CD4-positive, alpha-beta T cell (primary cell): ENCODE data around the gene DDX17. TPM values are rescaled to one million over a fixed set of nuclear protein-coding genes. Genes with fewer than 3 reads are reported as not detected.

Source experiments
- ATAC-seq: fragments of 200-7000 bp; cut with Tn5 transposase; one replicate; pipeline ENCODE4 v1.10.0; 2022; ENCODE audit warnings: mild to moderate bottlenecking; ENCODE audit not compliant: poor library complexity
- CTCF ChIA-PET: fragments of 350-600 bp; sonication (Branson Sonifier 250); formaldehyde crosslinking; loops from one replicate; lab custom pipeline; 2021; ENCODE audit warnings: antibody characterized with exemption, inconsistent platforms; lab: Charles Lee
- POLR2A ChIA-PET: fragments of 350-600 bp; sonication (Branson Sonifier 250); formaldehyde crosslinking; loops from one replicate; lab custom pipeline; 2021; ENCODE audit warnings: antibody characterized with exemption, inconsistent platforms; lab: Charles Lee
- DNase-seq, 14 experiments: peaks; one replicate each; pipeline ENCODE4 v3.0.0-alpha.2; 2013 to 2020; ENCODE audit warnings: mixed read lengths in 2 of 14
- H3K27ac ChIP-seq, 2 donors: one replicate each; pipeline versions ENCODE4 v1.5.1 to v1.7.0; 2013; ENCODE audit warnings: low read length in 2 of 2, low read depth in 1 of 2, mild to moderate bottlenecking in 1 of 2
- H3K27me3 ChIP-seq, 2 experiments: 1 replicate in 1 of 2; 2 replicates in 1 of 2; pipeline versions ENCODE4 v1.6.1 to v1.7.0; 2013; ENCODE audit warnings: low read length in 2 of 2, control low read depth in 1 of 2, mild to moderate bottlenecking in 1 of 2, moderate library complexity in 1 of 2; ENCODE audit not compliant: insufficient read depth in 2 of 2, control insufficient read depth in 1 of 2
- H3K36me3 ChIP-seq: one replicate; pipeline ENCODE4 v1.6.1; 2013; ENCODE audit warnings: low read length, control low read depth; ENCODE audit not compliant: insufficient read depth
- H3K4me1 ChIP-seq: one replicate; pipeline ENCODE4 v1.6.1; 2013; ENCODE audit warnings: low read length, control low read depth; ENCODE audit not compliant: insufficient read depth
- H3K4me3 ChIP-seq: one replicate; pipeline ENCODE4 v1.5.1; 2013; ENCODE audit warnings: mild to moderate bottlenecking, low read length, moderate library complexity
- H3K9me3 ChIP-seq, 2 experiments: 1 replicate in 1 of 2; 2 replicates in 1 of 2; pipeline versions ENCODE4 v1.6.1 to v1.7.0; 2013; ENCODE audit warnings: low read length in 2 of 2, mild to moderate bottlenecking in 2 of 2, control low read depth in 1 of 2, moderate library complexity in 1 of 2; ENCODE audit not compliant: control insufficient read depth in 1 of 2, insufficient read depth in 1 of 2
- H3K27ac Mint-ChIP-seq: one replicate; pipeline ENCODE4 v1.8.0; 2020; ENCODE audit warnings: mixed read lengths
- H3K27me3 Mint-ChIP-seq: one replicate; pipeline ENCODE4 v1.8.0; 2021; ENCODE audit warnings: mixed read lengths
- H3K36me3 Mint-ChIP-seq: one replicate; pipeline ENCODE4 v1.8.0; 2021; ENCODE audit warnings: low read depth, mixed read lengths
- H3K4me1 Mint-ChIP-seq: one replicate; pipeline ENCODE4 v1.8.0; 2021; ENCODE audit warnings: low read depth, mixed read lengths
- H3K4me3 Mint-ChIP-seq: one replicate; pipeline ENCODE4 v1.8.0; 2020; ENCODE audit warnings: mild to moderate bottlenecking, mixed read lengths
- H3K9me3 Mint-ChIP-seq: one replicate; pipeline ENCODE4 v1.8.0; 2020; ENCODE audit warnings: mixed read lengths
- intact Hi-C, 2 experiments: fragments of 100-400 bp; cut with DNase I in 1 of 2; cut with micrococcal nuclease in 1 of 2; formaldehyde crosslinking; loops; one replicate each; pipeline versions ENCODE4 v1.15.1 to v1.9.0; 2023 to 2025; cut with DNase I, micrococcal nuclease
- total RNA-seq, 174 experiments: library from RNA in 2 of 174; stranded (reverse) in 2 of 174; gene quantifications; one replicate each; pipeline ENCODE4 v1.2.3 and lab custom pipeline; 2021 to 2026
- TF ChIP-seq, protein P1 (sequence below): fragments of 200-600 bp; IDR thresholded peaks from one replicate; pipeline ENCODE4 v1.8.0; 2022; ENCODE audit warnings: antibody characterized with exemption, mild to moderate bottlenecking

Gene DDX17
- total RNA-seq, 2 experiments from 2014 or later: 454 to 462 TPM

- peaks cover 24% of the 10 kb centered on the region for H3K4me1 ChIP-seq
- no peaks in the 10 kb centered on the region for H3K9me3 Mint-ChIP-seq
- H3K27ac Mint-ChIP-seq: no peak overlapping the region
- TF ChIP-seq, protein P1, sequence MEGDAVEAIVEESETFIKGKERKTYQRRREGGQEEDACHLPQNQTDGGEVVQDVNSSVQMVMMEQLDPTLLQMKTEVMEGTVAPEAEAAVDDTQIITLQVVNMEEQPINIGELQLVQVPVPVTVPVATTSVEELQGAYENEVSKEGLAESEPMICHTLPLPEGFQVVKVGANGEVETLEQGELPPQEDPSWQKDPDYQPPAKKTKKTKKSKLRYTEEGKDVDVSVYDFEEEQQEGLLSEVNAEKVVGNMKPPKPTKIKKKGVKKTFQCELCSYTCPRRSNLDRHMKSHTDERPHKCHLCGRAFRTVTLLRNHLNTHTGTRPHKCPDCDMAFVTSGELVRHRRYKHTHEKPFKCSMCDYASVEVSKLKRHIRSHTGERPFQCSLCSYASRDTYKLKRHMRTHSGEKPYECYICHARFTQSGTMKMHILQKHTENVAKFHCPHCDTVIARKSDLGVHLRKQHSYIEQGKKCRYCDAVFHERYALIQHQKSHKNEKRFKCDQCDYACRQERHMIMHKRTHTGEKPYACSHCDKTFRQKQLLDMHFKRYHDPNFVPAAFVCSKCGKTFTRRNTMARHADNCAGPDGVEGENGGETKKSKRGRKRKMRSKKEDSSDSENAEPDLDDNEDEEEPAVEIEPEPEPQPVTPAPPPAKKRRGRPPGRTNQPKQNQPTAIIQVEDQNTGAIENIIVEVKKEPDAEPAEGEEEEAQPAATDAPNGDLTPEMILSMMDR: no peak
- peak overlapping the region; percentile 86 for H3K4me3 Mint-ChIP-seq
- H3K4me3 ChIP-seq: no peak overlapping the region
- peaks cover 52 to 63% of the 10 kb centered on the region in 2 experiments for H3K27me3 ChIP-seq
- intact Hi-C loops: no loop called here
- no peak for ATAC-seq
- peaks cover 0 to 19% of the 10 kb centered on the region in 2 experiments for H3K9me3 ChIP-seq
- peaks cover 77% of the 10 kb centered on the region for H3K27me3 Mint-ChIP-seq
- POLR2A ChIA-PET: no interaction called here
- CTCF ChIA-PET: no interaction called here
- no peaks in the 10 kb centered on the region for H3K36me3 Mint-ChIP-seq
- H3K27ac ChIP-seq: no peak overlapping the region
- H3K36me3 ChIP-seq: no peaks in the 10 kb centered on the region
- peaks cover 23% of the 10 kb centered on the region for H3K4me1 Mint-ChIP-seq
- no peak for DNase-seq
Observed at GRCh38 chr22:38456841-38457699, 49.0 kb downstream of the DDX17 start.

- H3K4me3 ChIP-seq: no peak overlapping the region
- no peak overlapping the region for H3K27ac Mint-ChIP-seq
Observed at GRCh38 chr22:38456272-38456835, 49.8 kb downstream of the DDX17 start.

DNA sequence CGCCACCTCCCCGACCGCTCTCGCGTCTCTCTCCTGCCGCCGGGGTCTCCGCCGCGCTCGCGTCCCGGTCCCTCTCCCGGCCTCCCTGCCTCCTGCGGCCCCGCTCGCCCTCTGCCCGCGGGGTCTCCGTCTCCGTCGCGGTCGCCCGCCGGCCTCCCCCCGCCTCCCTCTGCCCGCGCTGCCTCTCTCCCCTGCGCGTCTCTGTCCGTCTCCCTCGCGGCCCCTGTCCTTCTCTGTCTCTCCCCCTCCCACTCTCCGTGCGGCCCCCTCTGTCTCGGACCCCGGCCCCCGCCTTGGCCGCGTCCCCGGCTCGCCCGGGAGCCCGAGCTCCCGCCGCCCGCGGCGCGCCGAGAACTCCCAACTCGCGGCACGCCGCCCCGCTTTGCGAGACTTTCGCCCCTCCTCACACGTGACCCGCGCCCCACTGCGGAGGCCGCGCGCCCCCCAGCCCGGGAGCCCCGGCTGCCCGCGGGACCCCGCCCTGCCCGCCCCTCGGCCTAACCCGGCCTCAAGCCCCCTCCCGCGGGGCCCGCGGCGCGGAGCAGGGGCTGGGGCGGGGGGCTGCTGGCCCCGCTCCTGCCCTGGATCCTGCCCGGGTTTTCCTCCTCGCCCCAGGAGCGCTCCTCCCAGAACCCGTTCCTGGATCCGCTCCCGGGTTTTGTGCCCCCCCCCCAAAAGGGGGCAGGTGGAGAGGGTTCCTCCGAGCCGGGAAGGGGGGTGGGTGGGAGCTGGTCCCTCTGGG is 50.4 kb downstream of the DDX17 start:
- POLR2A ChIA-PET: no interaction called here
- Mint-ChIP-seq H3K27ac (no peak overlapping the region), H3K27me3 (peaks cover 75% of the 10 kb centered on the region), H3K4me1 (peaks cover 23% of the 10 kb centered on the region), H3K4me3 (no peak overlapping the region), H3K9me3 (no peaks in the 10 kb centered on the region), H3K36me3 (no peaks in the 10 kb centered on the region)
- H3K27me3 ChIP-seq: peaks cover 52 to 57% of the 10 kb centered on the region in 2 experiments
- peaks cover 12% of the 10 kb centered on the region for H3K4me1 ChIP-seq
- TF ChIP-seq, protein P1: no peak
- CTCF ChIA-PET: no interaction called here
- no peak overlapping the region for H3K27ac ChIP-seq
- DNase-seq: peak in 3 of 14 experiments; percentile 11 to 41 (median 39)
- peak; percentile 53 for ATAC-seq
- intact Hi-C loops: no loop called here
- H3K9me3 ChIP-seq: peaks cover 0 to 8% of the 10 kb centered on the region in 2 experiments
- no peaks in the 10 kb centered on the region for H3K36me3 ChIP-seq
- H3K4me3 ChIP-seq: no peak overlapping the region

More at GRCh38 chr22:38456272-38456835, 49.8 kb downstream of the DDX17 start:
- peaks cover 75% of the 10 kb centered on the region for H3K27me3 Mint-ChIP-seq
- intact Hi-C loops: no loop called here
- CTCF ChIA-PET: no interaction called here
- H3K36me3 ChIP-seq: no peaks in the 10 kb centered on the region
- ATAC-seq (no peak), DNase-seq (no peak)
- H3K9me3 Mint-ChIP-seq: no peaks in the 10 kb centered on the region
- no peak overlapping the region for H3K27ac ChIP-seq
- peaks cover 23% of the 10 kb centered on the region for H3K4me1 Mint-ChIP-seq
- TF ChIP-seq, protein P1: no peak
- H3K4me3 Mint-ChIP-seq: peak overlapping the region; percentile 86
- H3K36me3 Mint-ChIP-seq: no peaks in the 10 kb centered on the region
- H3K4me1 ChIP-seq: peaks cover 17% of the 10 kb centered on the region
- POLR2A ChIA-PET: no interaction called here
- peaks cover 0 to 13% of the 10 kb centered on the region in 2 experiments for H3K9me3 ChIP-seq
- H3K27me3 ChIP-seq: peaks cover 52 to 57% of the 10 kb centered on the region in 2 experiments
